HG03558 (cell line): ENCODE data around the gene RAD52.

Source experiments
- ATAC-seq: cut with Tn5 transposase; IDR thresholded peaks from one replicate; pipeline ENCODE4 v1.9.1; 2021; ENCODE audit warnings: moderate number of reproducible peaks; ENCODE audit not compliant: unreplicated experiment; ENCODE audit errors: extremely low read depth

The RAD52 gene

GRCh38 chr12:916712-917445 is 32.6 kb downstream of the RAD52 start:
- ATAC-seq: no peak

GRCh38 chr12:916240-916639 is 33.3 kb downstream of the RAD52 start:
- ATAC-seq: no peak

- no peak for ATAC-seq
Measured at GRCh38 chr12:915090-915489, 34.4 kb downstream of the RAD52 start.

GRCh38 chr12:913919-914698 is 35.4 kb downstream of the RAD52 start:
- no peak for ATAC-seq

GRCh38 chr12:912466-913235 is 36.8 kb downstream of the RAD52 start:
- no peak for ATAC-seq

DNA sequence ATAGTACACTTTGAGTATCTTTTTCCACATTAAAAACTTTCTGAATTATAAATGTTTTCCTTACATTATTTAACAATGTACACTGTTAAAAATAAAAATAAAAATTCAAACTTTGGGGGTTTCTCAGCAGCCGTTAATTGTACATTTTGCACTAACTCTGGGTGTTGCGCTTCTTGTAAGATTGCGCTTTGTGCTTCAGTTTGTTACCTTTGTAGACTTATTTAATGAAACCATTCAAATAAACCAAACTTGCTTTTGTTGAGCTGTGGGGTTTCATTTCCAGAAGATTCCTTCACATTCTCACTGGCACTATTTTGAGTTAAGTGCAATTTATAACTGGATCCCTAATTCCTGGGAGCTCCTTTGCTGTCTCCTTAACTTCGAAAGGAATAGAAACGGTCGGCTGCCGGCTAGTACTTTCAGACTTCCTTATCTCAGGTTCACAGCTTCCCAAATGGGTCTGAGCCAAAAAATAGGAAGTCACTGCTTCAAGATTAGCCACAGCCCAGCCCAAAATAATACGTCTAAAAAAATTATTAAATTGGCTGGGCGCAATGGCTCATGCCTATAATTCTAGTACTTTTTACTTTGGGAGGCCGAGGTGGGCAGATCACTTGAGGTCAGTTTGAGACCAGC is 38.2 kb downstream of the RAD52 start:
- ATAC-seq: no peak

GRCh38 chr12:910416-910815 is 39.1 kb downstream of the RAD52 start:
- ATAC-seq: no peak

GRCh38 chr12:909861-910260 is 39.6 kb downstream of the RAD52 start:
- no peak for ATAC-seq

- no peak for ATAC-seq
Measured at GRCh38 chr12:907413-908185, 41.9 kb downstream of the RAD52 start.

DNA sequence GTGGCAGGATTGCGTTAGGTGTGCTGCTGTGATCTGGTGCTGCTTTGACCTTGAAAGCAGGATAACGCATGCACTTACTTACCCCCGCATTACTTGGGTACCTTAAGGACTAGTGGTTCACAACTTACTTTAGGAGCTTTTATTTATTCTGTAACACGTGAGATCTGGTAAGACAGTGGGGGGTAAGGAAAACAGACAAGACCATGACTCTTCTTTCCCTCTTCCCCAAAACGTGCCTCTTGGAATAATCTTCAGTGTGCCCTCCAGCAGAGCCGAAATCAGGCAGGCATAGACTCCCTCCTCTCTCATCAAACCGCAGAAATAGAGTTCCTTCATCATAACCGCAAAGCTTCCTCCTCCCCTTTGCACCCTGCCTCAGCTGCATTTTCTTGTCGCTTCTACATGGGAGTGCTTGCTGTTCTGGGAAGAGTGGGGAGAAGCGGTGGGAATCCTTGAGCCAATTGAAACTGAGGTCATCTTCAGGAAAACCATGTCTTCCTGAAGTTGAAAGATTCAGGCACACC is 43.4 kb downstream of the RAD52 start:
- no peak for ATAC-seq

GRCh38 chr12:905261-906031 is 44.0 kb downstream of the RAD52 start:
- ATAC-seq: no peak

- no peak for ATAC-seq
Measured at GRCh38 chr12:904010-904414, 45.5 kb downstream of the RAD52 start.

DNA sequence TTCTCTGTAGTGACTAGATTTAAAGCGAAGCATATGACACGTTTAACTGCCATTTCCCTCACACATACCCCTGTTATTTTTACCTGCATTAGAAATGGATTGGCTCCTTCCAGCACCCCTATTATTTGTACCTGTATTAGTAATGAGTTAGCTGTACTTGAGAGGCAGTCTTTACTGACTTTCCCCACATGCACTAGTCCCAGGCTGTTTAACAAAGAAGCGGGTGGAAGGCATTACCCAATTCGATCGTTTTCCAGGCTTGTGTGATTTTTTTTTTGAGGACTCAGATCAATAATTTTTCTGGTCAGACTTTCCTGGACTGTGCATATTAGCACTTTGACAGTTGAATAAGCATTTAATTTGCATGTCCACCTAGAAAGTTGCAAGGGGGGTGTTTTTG is 46.4 kb downstream of the RAD52 start:
- ATAC-seq: no peak

GRCh38 chr12:902581-902980 is 46.9 kb downstream of the RAD52 start:
- no peak for ATAC-seq

DNA sequence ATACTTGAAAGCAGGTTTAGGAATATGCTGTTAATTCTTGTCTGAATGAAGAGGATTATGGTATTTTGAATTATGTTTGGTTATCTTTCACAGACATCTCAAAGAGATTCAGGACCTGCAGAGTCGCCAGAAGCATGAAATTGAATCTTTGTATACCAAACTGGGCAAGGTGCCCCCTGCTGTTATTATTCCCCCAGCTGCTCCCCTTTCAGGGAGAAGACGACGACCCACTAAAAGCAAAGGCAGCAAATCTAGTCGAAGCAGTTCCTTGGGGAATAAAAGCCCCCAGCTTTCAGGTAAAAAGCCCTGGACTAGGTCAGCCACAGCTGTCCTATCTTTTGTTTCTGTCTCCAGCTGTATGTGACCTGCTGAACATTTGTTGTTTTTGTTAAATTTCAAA is 52.1 kb downstream of the RAD52 start:
- ATAC-seq: no peak

GRCh38 chr12:896031-896430 is 53.5 kb downstream of the RAD52 start:
- ATAC-seq: no peak

- ATAC-seq: no peak
Measured at GRCh38 chr12:894226-894625, 55.3 kb downstream of the RAD52 start.

GRCh38 chr12:886206-886605 is 63.3 kb downstream of the RAD52 start:
- ATAC-seq: no peak

GRCh38 chr12:885701-886100 is 63.8 kb downstream of the RAD52 start:
- no peak for ATAC-seq
